Esophagus muscularis mucosa (tissue), 3 donors: ENCODE data around the gene CMAS.

ENCODE experiments used
- POLR2AphosphoS5 ChIP-seq, 2 donors: sonication (generic); formaldehyde crosslinking; IDR thresholded peaks; one replicate each; pipeline ENCODE4 v1.6.1; 2017; ENCODE audit warnings: antibody characterized with exemption in 2 of 2
- TF ChIP-seq, protein P1 (sequence below), 3 experiments: fragments of 200-600 bp in 2 of 3; fragments of 450-650 bp in 1 of 3; sonication (generic) in 2 of 3; IDR thresholded peaks; one replicate each; pipeline ENCODE4 v1.5.1; 2017 to 2019; ENCODE audit warnings: antibody characterized with exemption in 3 of 3, mild to moderate bottlenecking in 2 of 3, moderate library complexity in 1 of 3

DNA sequence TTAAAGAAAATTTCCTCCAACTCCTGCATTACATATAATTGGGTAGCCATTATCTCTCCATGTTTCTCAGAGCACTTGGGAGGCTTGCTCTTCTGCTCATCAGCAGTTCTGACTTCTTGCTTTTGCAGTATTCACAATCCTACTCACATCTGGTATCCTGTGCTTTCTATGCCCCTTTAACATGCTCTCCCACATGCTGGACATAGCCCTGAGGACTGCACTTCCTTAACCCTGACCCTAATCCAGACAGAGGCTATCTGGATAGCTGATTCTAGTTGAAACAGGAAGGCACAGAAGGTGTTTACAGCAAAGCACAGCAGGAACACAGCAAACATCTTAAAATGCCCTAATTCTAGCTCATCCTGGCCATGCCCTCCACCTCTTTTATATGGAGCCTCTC lies 7.3 kb upstream of the CMAS start:
- TF ChIP-seq, protein P1, sequence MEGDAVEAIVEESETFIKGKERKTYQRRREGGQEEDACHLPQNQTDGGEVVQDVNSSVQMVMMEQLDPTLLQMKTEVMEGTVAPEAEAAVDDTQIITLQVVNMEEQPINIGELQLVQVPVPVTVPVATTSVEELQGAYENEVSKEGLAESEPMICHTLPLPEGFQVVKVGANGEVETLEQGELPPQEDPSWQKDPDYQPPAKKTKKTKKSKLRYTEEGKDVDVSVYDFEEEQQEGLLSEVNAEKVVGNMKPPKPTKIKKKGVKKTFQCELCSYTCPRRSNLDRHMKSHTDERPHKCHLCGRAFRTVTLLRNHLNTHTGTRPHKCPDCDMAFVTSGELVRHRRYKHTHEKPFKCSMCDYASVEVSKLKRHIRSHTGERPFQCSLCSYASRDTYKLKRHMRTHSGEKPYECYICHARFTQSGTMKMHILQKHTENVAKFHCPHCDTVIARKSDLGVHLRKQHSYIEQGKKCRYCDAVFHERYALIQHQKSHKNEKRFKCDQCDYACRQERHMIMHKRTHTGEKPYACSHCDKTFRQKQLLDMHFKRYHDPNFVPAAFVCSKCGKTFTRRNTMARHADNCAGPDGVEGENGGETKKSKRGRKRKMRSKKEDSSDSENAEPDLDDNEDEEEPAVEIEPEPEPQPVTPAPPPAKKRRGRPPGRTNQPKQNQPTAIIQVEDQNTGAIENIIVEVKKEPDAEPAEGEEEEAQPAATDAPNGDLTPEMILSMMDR (IDR thresholded peaks at IDR 0.05): no peak
- TF ChIP-seq POLR2AphosphoS5 (IDR thresholded peaks at IDR 0.05): no peak
